Neuronal stem cell (in vitro differentiated cells): ENCODE results near the gene C13orf46.

Experiments
- DNase-seq: peaks from one replicate; pipeline ENCODE4 v3.0.0-alpha.2; 2013; ENCODE audit warnings: low spot score
- H2AFZ ChIP-seq: one replicate; pipeline ENCODE4 v1.6.1; 2013; ENCODE audit warnings: mild to moderate bottlenecking, low read length, inconsistent platforms
- H2AK5ac ChIP-seq: 2 replicates; pipeline ENCODE4 v1.6.1; 2013; ENCODE audit warnings: low read depth, mild to moderate bottlenecking, inconsistent platforms, low read length, moderate library complexity, mixed read lengths
- H2BK120ac ChIP-seq: 2 replicates; pipeline ENCODE4 v1.6.1; 2013; ENCODE audit warnings: low read depth, mild to moderate bottlenecking, inconsistent platforms, low read length, moderate library complexity, mixed read lengths
- H2BK12ac ChIP-seq: one replicate; pipeline ENCODE4 v1.6.1; 2013; ENCODE audit warnings: low read length, inconsistent platforms
- H2BK15ac ChIP-seq: 2 replicates; pipeline ENCODE4 v1.6.1; 2013; ENCODE audit warnings: mild to moderate bottlenecking, low read length, inconsistent platforms, mixed read lengths
- H2BK5ac ChIP-seq: one replicate; pipeline ENCODE4 v1.6.1; 2013; ENCODE audit warnings: inconsistent platforms, mild to moderate bottlenecking, low read length, moderate library complexity
- H3K14ac ChIP-seq: one replicate; pipeline ENCODE4 v1.6.1; 2013; ENCODE audit warnings: low read length, inconsistent platforms
- H3K18ac ChIP-seq: 2 replicates; pipeline ENCODE4 v1.6.1; 2013; ENCODE audit warnings: low read length, inconsistent platforms
- H3K23ac ChIP-seq: 2 replicates; pipeline ENCODE4 v1.6.1; 2013; ENCODE audit warnings: low read depth, mild to moderate bottlenecking, mixed read lengths, low read length, inconsistent platforms; ENCODE audit not compliant: poor library complexity
- H3K27ac ChIP-seq: replicated peaks from 3 replicates; pipeline ENCODE4 v1.5.1; 2013; ENCODE audit warnings: low read length, inconsistent platforms
- H3K27me3 ChIP-seq, 3 experiments: 2 replicates each; pipeline ENCODE4 v1.6.1; 2013; ENCODE audit warnings: low read length in 3 of 3, mild to moderate bottlenecking in 2 of 3, inconsistent platforms in 1 of 3, low read depth in 1 of 3, mixed read lengths in 1 of 3, moderate library complexity in 1 of 3; ENCODE audit not compliant: control insufficient read depth in 3 of 3, insufficient read depth in 3 of 3
- H3K36me3 ChIP-seq, 2 donors: replicated peaks in 1 of 2; 2 replicates each; pipeline ENCODE4 v1.6.1; 2013; ENCODE audit warnings: low read length in 2 of 2; ENCODE audit not compliant: control insufficient read depth in 2 of 2, insufficient read depth in 2 of 2
- H3K4ac ChIP-seq: 2 replicates; pipeline ENCODE4 v1.6.1; 2013; ENCODE audit warnings: inconsistent platforms, mild to moderate bottlenecking, low read length, moderate library complexity
- H3K4me1 ChIP-seq, 2 donors: 1 replicate in 1 of 2; 2 replicates in 1 of 2; pipeline ENCODE4 v1.6.1; 2013; ENCODE audit warnings: low read length in 2 of 2, low read depth in 1 of 2; ENCODE audit not compliant: control insufficient read depth in 2 of 2, insufficient read depth in 1 of 2
- H3K4me2 ChIP-seq: one replicate; pipeline ENCODE4 v1.6.1; 2013; ENCODE audit warnings: mild to moderate bottlenecking, low read length, inconsistent platforms; ENCODE audit not compliant: insufficient read depth, poor library complexity, severe bottlenecking
- H3K4me3 ChIP-seq, 2 donors: 2 replicates each; pipeline ENCODE4 v1.5.1; 2013; ENCODE audit warnings: low read length in 2 of 2, mild to moderate bottlenecking in 2 of 2, inconsistent platforms in 1 of 2, moderate library complexity in 1 of 2
- H3K79me1 ChIP-seq: one replicate; pipeline ENCODE4 v1.6.1; 2013; ENCODE audit warnings: low read depth, mild to moderate bottlenecking, inconsistent platforms, low read length, moderate library complexity
- H3K9ac ChIP-seq: one replicate; pipeline ENCODE4 v1.6.1; 2013; ENCODE audit warnings: mild to moderate bottlenecking, low read depth, low read length, inconsistent platforms; ENCODE audit not compliant: poor library complexity
- H3K9me3 ChIP-seq, 2 donors: replicated peaks in 1 of 2; 2 replicates each; pipeline versions ENCODE3 to v1.6.1; 2013; ENCODE audit warnings: low read length in 2 of 2, mild to moderate bottlenecking in 2 of 2, inconsistent platforms in 1 of 2, low read depth in 1 of 2, mixed read lengths in 1 of 2, moderate library complexity in 1 of 2; ENCODE audit not compliant: control insufficient read depth in 2 of 2, insufficient read depth in 1 of 2
- H4K8ac ChIP-seq: one replicate; pipeline ENCODE4 v1.6.1; 2013; ENCODE audit warnings: low read depth, mild to moderate bottlenecking, inconsistent platforms, low read length, moderate library complexity
- H4K91ac ChIP-seq: one replicate; pipeline ENCODE4 v1.6.1; 2013; ENCODE audit warnings: low read length, low read depth, mild to moderate bottlenecking, inconsistent platforms; ENCODE audit not compliant: poor library complexity
- WGBS, 2 donors: extraction: QIAGEN DNeasy Blood & Tissue Kit; methylation state at CpG; one replicate each; pipeline ENCODE4 v1.1.7; 2013; ENCODE audit warnings: missing lambda C conversion rate in 2 of 2, mixed read lengths in 1 of 2; ENCODE audit not compliant: insufficient read length in 2 of 2, insufficient replicate concordance in 1 of 2; ENCODE audit errors: extremely low coverage in 2 of 2; 5-methylcytosine and 5-hydroxymethylcytosine counted together

Gene C13orf46

DNA sequence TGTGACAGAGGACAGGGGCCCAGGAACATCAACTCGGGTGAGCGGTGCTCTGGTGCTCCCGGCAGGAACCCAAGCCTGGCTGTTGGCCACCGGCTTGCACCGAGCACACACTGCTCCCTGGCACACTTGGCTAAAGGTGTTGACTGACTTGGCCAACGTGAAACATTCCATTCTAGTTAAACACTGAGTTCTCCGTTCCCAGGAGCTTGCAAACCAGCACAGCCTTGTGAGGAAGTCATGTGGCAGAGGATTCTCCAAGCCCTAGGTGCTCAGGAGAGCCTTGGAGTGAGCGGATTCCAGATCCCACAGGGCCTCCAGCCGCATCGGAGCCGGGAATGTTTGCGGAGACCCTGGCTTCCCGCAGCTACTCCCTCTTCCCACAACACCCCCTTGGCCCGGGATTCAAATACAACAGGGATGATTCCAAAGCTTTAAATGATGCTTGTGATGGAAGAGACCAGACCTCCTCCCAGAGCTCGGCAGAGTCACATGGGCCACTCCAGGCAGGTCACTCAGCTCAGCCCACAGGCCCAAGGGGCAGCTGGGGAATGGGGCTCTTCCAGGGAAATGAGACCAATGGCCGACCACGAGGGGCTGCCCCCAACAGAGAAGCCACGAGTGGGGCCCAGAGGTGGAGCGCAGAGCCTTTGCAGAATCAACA is 2.9 kb downstream of the C13orf46 start:
- Histone ChIP-seq H3K27ac (no peak overlapping the region), H4K91ac (no peak overlapping the region), H4K8ac (no peak overlapping the region), H3K79me1 (no peaks in the 10 kb centered on the region), H3K4me2 (no peak overlapping the region), H3K9ac (peak overlapping the region; percentile 17), H3K9me3 (peaks cover 5 to 7% of the 10 kb centered on the region in 2 donors), H2AK5ac (peak overlapping the region; percentile 9), H2AFZ (no peak overlapping the region), H2BK5ac (peak overlapping the region; percentile 46), H3K27me3 (peaks cover 0 to 1% (median 0%) of the 10 kb centered on the region in 3 experiments), H3K4me3 (no peak overlapping the region), H3K4me1 (no peaks in the 10 kb centered on the region), H3K18ac (no peak overlapping the region), H3K36me3 (peaks cover 1 to 23% of the 10 kb centered on the region in 2 donors), H3K14ac (no peak overlapping the region), H2BK12ac (no peak overlapping the region), H3K23ac (peak overlapping the region; percentile 34), H2BK120ac (no peak overlapping the region), H2BK15ac (no peak overlapping the region), H3K4ac (no peak overlapping the region)
- no peak for DNase-seq
- WGBS, 2 donors, result no CpG with 5 or more reads among the region's 19 CpGs

DNA sequence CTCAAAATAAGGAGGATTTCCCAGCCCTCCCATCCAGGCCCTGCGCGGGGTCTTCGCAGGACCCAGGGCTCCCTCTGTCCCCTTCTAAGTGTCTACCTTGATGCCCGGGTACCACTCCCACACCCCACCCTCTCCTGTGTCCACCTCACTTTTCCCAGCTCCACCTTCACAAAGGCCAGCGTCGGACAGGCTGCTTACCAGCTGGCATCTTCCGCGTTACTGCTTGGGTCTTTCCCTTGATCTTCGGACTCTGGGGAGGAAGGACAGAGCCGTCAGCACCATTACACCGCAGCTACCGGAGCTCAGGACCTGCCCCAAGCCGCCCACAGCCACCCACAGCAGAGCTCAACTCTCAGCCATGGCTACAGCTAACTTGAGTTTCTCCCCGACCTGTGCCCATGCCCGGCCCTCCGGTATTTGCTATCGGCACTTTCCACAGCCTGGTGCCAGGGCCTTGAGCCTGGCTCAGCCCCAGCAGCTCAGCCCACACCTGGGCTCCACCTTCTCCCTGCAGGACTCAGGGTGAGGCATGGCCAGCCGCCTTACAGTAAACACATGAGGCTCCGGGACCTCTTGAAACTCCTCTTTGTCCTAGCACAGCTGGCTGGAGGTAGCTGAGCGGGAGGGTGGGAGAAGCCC is 3.8 kb downstream of the C13orf46 start:
- WGBS, 2 donors, result no CpG with 5 or more reads among the region's 20 CpGs

DNA sequence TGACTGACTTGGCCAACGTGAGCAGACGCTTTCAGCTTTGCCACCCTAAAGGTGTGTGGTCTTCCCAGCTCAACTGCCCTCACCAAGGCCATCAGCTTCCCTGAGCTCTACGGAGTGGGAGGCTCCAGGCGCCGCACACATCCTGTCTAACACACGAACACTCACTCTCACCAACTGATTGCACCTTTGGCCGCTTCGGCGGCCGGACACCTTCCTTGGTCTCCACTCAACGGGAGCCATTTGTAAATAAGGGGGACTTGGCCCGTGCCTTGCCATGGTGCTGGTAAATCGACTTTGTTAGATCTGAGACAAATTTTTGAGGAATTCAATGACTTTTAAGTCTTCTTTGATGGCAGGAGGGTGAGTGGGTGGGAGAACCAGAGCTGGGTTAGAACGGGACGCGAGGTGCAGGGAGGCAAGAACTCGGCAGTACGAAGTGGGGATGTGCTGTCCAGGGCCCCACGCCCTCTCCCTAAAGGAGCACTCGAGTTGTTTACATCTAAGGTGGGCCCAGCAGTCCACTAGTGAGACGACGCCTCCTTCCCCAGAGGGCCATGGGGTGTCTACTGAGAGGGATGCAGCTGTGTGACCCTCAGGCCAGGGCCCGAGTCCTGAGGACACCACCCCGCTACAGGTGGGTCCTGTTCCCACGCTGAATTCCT is 4.4 kb downstream of the C13orf46 start:
- Histone ChIP-seq H3K14ac (peak overlapping the region; percentile 79), H3K18ac (peak overlapping the region; percentile 35), H4K91ac (no peak overlapping the region), H3K4me2 (no peak overlapping the region), H3K27me3 (peaks cover 0 to 2% (median 0%) of the 10 kb centered on the region in 3 experiments), H3K4ac (no peak overlapping the region), H3K4me3 (no peak overlapping the region), H3K36me3 (peaks cover 2 to 8% of the 10 kb centered on the region in 2 donors), H2AK5ac (peak overlapping the region; percentile 92), H3K23ac (no peak overlapping the region), H3K9ac (no peak overlapping the region), H3K9me3 (peaks cover 7 to 12% of the 10 kb centered on the region in 2 donors), H3K79me1 (no peaks in the 10 kb centered on the region), H4K8ac (no peak overlapping the region), H2AFZ (no peak overlapping the region), H2BK12ac (no peak overlapping the region), H3K27ac (no peak overlapping the region), H2BK15ac (no peak overlapping the region), H2BK120ac (no peak overlapping the region), H2BK5ac (no peak overlapping the region), H3K4me1 (no peaks in the 10 kb centered on the region)
- no CpG with 5 or more reads among the region's 25 CpGs for WGBS, 2 donors
- no peak for DNase-seq

More for the DNA sequence above, 3.8 kb downstream of the C13orf46 start:
- Histone ChIP-seq H2BK12ac (no peak overlapping the region), H3K9ac (no peak overlapping the region), H3K4me3 (no peak overlapping the region), H2AFZ (no peak overlapping the region), H3K79me1 (no peaks in the 10 kb centered on the region), H3K4me2 (no peak overlapping the region), H2AK5ac (peak overlapping the region; percentile 9), H2BK15ac (no peak overlapping the region), H3K27me3 (peaks cover 0 to 2% (median 0%) of the 10 kb centered on the region in 3 experiments), H3K36me3 (peaks cover 2 to 15% of the 10 kb centered on the region in 2 donors), H3K18ac (peak overlapping the region; percentile 23), H3K27ac (no peak overlapping the region), H4K91ac (no peak overlapping the region), H2BK120ac (no peak overlapping the region), H2BK5ac (no peak overlapping the region), H3K23ac (peak overlapping the region; percentile 18), H3K9me3 (peaks cover 6 to 7% of the 10 kb centered on the region in 2 donors), H3K4me1 (no peaks in the 10 kb centered on the region), H3K4ac (no peak overlapping the region), H3K14ac (no peak overlapping the region), H4K8ac (no peak overlapping the region)
- no peak for DNase-seq
